GM18526 (cell line): ENCODE measurements around the gene LIPM.

Experiments
- POLR2A ChIP-seq: IDR thresholded peaks from 3 replicates; pipeline ENCODE4 v1.6.1; 2011; ENCODE audit not compliant: insufficient read length; ENCODE audit errors: extremely low read depth

LIPM gene

GRCh38 chr10:88850712-88851111 is 48.2 kb downstream of the LIPM start:
- no peak for TF ChIP-seq POLR2A

- no peak for TF ChIP-seq POLR2A
Observed at GRCh38 chr10:88851706-88852105, 49.2 kb downstream of the LIPM start, which contains the start of gene ANKRD22. Gene ANKRD22 (minus strand): TSS chr10:88851844. CDS start chr10:88851607, 237 bp downstream.

DNA sequence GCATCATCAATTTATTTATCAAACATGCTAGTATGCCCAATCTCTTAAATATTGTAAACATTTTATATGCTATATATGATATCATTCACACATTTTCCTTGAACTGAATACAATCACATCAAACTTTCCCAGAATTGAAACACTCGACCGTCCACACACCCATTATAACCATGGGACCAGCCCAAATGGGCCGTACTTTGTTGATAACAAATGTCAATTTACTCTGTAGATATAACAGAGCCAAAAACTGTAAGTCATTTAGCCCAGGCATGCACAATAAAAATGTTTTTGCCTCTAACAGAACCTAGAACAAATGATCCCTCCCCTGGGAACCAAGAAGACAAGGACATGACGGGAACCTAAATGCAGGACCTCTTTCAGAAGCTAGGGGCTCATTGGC is 49.8 kb downstream of the LIPM start:
- no peak for TF ChIP-seq POLR2A

GRCh38 chr10:88853155-88853881 is 50.8 kb downstream of the LIPM start:
- no peak for TF ChIP-seq POLR2A

DNA sequence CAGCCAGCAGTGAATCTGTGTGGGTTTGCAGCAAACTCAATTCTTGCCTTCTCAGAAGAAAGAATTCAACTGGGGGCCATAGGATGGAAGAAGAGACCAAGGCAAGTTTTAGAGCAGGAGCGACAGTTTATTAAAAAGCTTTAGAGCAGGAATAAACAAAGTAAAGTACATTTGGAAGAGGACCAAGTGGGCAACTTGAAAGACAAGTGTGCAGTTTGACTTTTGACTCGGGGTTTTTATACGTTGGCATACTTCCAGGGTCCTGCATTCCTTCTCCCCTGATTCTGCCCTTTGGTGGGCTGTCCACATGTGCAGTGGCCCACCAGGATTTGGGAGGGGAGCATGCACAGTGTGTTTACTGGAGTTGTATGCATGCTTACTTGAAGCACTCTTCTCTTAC is 52.2 kb downstream of the LIPM start:
- TF ChIP-seq POLR2A, result no peak

- no peak for TF ChIP-seq POLR2A
Observed at GRCh38 chr10:88857831-88858230, 55.3 kb downstream of the LIPM start.

GRCh38 chr10:88858491-88858890 is 56.0 kb downstream of the LIPM start:
- TF ChIP-seq POLR2A, result no peak

GRCh38 chr10:88861036-88861435 is 58.5 kb downstream of the LIPM start:
- no peak for TF ChIP-seq POLR2A

- no peak for TF ChIP-seq POLR2A
Observed at GRCh38 chr10:88865281-88865876, 62.8 kb downstream of the LIPM start.

- no peak for TF ChIP-seq POLR2A
Observed at GRCh38 chr10:88866454-88866853, 63.9 kb downstream of the LIPM start.

GRCh38 chr10:88870089-88870488 is 67.6 kb downstream of the LIPM start:
- no peak for TF ChIP-seq POLR2A
